Astrocyte (in vitro differentiated cells and primary cell): ENCODE measurements around the gene COX8C. TPM values are rescaled to one million over a fixed set of nuclear protein-coding genes. Genes with fewer than 3 reads are reported as not detected.

Experiments used
- DNase-seq: peaks from one replicate; pipeline ENCODE4 v3.0.0-alpha.2; 2010; ENCODE audit warnings: low read depth
- FAIRE-seq: peaks from 2 replicates; lab custom pipeline; 2011; peaks lifted over from hg19 to GRCh38; lab: Jason Lieb, UNC
- H2AFZ ChIP-seq: 2 replicates; pipeline ENCODE4 v1.6.0; 2012; ENCODE audit warnings: low read depth, low read length, inconsistent platforms
- H3K27ac ChIP-seq: 2 replicates; pipeline ENCODE4 v1.5.1; 2011; ENCODE audit warnings: low read depth, low read length, inconsistent platforms
- H3K27me3 ChIP-seq: 2 replicates; pipeline ENCODE4 v1.6.0; 2011; ENCODE audit warnings: low read length, inconsistent platforms; ENCODE audit not compliant: insufficient read depth
- H3K36me3 ChIP-seq: 2 replicates; pipeline ENCODE4 v1.5.1; 2011; ENCODE audit warnings: low read length, inconsistent platforms; ENCODE audit not compliant: insufficient read depth
- H3K4me1 ChIP-seq: 2 replicates; pipeline ENCODE4 v1.5.1; 2011; ENCODE audit warnings: low read length, inconsistent platforms; ENCODE audit not compliant: insufficient read depth
- H3K4me2 ChIP-seq: 2 replicates; pipeline ENCODE4 v1.6.0; 2012; ENCODE audit warnings: low read length, inconsistent platforms
- H3K4me3 ChIP-seq: 2 replicates; pipeline ENCODE4 v1.5.1; 2011; ENCODE audit warnings: low read depth, mild to moderate bottlenecking, low read length, inconsistent platforms; ENCODE audit not compliant: insufficient read depth
- H3K79me2 ChIP-seq: 2 replicates; pipeline ENCODE4 v1.6.0; 2012; ENCODE audit warnings: mild to moderate bottlenecking, low read length, inconsistent platforms; ENCODE audit not compliant: insufficient read depth
- H3K9ac ChIP-seq: 2 replicates; pipeline ENCODE4 v1.6.0; 2012; ENCODE audit warnings: mild to moderate bottlenecking, low read length, inconsistent platforms
- H3K9me3 ChIP-seq: 2 replicates; pipeline ENCODE4 v1.5.1; 2012; ENCODE audit warnings: low read depth, mild to moderate bottlenecking, low read length, inconsistent platforms; ENCODE audit not compliant: insufficient read depth
- H4K20me1 ChIP-seq: 2 replicates; pipeline ENCODE4 v1.6.0; 2012; ENCODE audit warnings: low read length, inconsistent platforms; ENCODE audit not compliant: insufficient read depth
- H3K27ac Mint-ChIP-seq: one replicate; pipeline ENCODE4 v1.8.0; 2021; ENCODE audit warnings: mild to moderate bottlenecking, mixed read lengths; ENCODE audit not compliant: unreplicated experiment
- H3K27me3 Mint-ChIP-seq: one replicate; pipeline ENCODE4 v1.8.0; 2021; ENCODE audit warnings: low read depth, mixed read lengths; ENCODE audit not compliant: unreplicated experiment
- H3K36me3 Mint-ChIP-seq: one replicate; pipeline ENCODE4 v1.8.0; 2021; ENCODE audit warnings: low read depth, mixed read lengths; ENCODE audit not compliant: unreplicated experiment
- H3K4me1 Mint-ChIP-seq: one replicate; pipeline ENCODE4 v1.8.0; 2021; ENCODE audit warnings: low read depth, mixed read lengths; ENCODE audit not compliant: unreplicated experiment
- H3K4me3 Mint-ChIP-seq: one replicate; pipeline ENCODE4 v1.8.0; 2021; ENCODE audit warnings: mild to moderate bottlenecking, moderate library complexity, mixed read lengths; ENCODE audit not compliant: unreplicated experiment
- H3K9me3 Mint-ChIP-seq: one replicate; pipeline ENCODE4 v1.8.0; 2021; ENCODE audit warnings: mild to moderate bottlenecking, mixed read lengths; ENCODE audit not compliant: unreplicated experiment
- EZH2 ChIP-seq: IDR thresholded peaks from 2 replicates; pipeline ENCODE4 v1.6.1; 2012; ENCODE audit warnings: mild to moderate bottlenecking, low read length, inconsistent platforms; ENCODE audit not compliant: insufficient read depth
- total RNA-seq: library from RNA; stranded (reverse); gene quantifications from 2 replicates; pipeline ENCODE4 v1.2.1, GENCODE V29; 2021
- TF ChIP-seq, protein P1 (sequence below): IDR thresholded peaks from 2 replicates; pipeline ENCODE4 v1.5.1; 2011; ENCODE audit warnings: low read depth, mild to moderate bottlenecking, inconsistent platforms, low read length, moderate library complexity; ENCODE audit not compliant: insufficient read depth

The COX8C gene
- total RNA-seq, 1 donor from 2014 or later: not detected

- Histone ChIP-seq H3K36me3 (no peaks in the 10 kb centered on the region), H2AFZ (no peak overlapping the region), H3K9me3 (no peaks in the 10 kb centered on the region), H3K27me3 (no peaks in the 10 kb centered on the region), H3K4me1 (peaks cover 19% of the 10 kb centered on the region), H3K4me2 (no peak overlapping the region), H3K9ac (no peak overlapping the region), H3K79me2 (peaks cover 94% of the 10 kb centered on the region), H3K27ac (no peak overlapping the region), H3K4me3 (no peak overlapping the region), H4K20me1 (peaks cover 85% of the 10 kb centered on the region)
- Mint-ChIP-seq H3K27ac (peak overlapping the region; percentile 9), H3K36me3 (peaks cover 2% of the 10 kb centered on the region), H3K27me3 (no peaks in the 10 kb centered on the region), H3K9me3 (no peaks in the 10 kb centered on the region), H3K4me1 (peaks cover 41% of the 10 kb centered on the region), H3K4me3 (no peak overlapping the region)
- TF ChIP-seq, protein P1, sequence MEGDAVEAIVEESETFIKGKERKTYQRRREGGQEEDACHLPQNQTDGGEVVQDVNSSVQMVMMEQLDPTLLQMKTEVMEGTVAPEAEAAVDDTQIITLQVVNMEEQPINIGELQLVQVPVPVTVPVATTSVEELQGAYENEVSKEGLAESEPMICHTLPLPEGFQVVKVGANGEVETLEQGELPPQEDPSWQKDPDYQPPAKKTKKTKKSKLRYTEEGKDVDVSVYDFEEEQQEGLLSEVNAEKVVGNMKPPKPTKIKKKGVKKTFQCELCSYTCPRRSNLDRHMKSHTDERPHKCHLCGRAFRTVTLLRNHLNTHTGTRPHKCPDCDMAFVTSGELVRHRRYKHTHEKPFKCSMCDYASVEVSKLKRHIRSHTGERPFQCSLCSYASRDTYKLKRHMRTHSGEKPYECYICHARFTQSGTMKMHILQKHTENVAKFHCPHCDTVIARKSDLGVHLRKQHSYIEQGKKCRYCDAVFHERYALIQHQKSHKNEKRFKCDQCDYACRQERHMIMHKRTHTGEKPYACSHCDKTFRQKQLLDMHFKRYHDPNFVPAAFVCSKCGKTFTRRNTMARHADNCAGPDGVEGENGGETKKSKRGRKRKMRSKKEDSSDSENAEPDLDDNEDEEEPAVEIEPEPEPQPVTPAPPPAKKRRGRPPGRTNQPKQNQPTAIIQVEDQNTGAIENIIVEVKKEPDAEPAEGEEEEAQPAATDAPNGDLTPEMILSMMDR: no peak
- TF ChIP-seq EZH2: no peak
- DNase-seq: peak; percentile 12
- FAIRE-seq: peak; percentile 49
Measured at GRCh38 chr14:93320489-93320888, 26.5 kb upstream of the COX8C start.

DNA sequence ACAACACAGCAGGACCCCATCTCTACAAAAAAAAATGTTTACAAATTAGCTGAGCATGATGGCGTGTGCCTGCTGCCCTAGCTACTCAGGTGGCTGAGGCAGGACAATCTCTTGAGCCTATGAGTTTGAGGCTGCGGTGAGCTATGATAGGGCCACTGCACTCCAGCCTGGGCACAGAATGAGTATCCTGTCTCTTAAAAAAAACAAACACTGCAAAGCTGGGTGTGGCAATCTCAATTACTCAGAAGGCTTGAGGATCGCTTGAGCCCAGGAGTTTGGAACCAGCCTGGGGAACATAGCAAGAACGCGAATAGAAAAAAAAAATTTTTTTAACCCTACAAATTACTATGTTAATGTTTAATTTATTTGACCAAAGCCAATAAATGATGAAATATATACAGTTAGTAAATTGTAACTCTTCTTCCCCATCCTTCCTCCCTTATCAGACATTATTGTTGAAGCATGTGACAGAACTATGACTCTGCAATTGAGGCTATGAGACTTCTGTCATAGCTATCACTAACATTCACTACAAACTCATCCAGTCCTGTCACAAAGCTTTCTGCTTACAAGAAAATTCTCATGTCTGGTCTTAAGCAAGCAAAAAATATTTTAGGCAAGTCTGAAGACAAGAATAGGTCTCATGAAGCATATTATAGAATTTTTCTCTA lies 23.9 kb upstream of the COX8C start:
- DNase-seq (no peak), FAIRE-seq (no peak)
- Histone ChIP-seq H4K20me1 (peaks cover 89% of the 10 kb centered on the region), H3K27ac (no peak overlapping the region), H3K9me3 (no peaks in the 10 kb centered on the region), H2AFZ (no peak overlapping the region), H3K27me3 (no peaks in the 10 kb centered on the region), H3K4me3 (no peak overlapping the region), H3K4me1 (peaks cover 11% of the 10 kb centered on the region), H3K9ac (no peak overlapping the region), H3K79me2 (peaks cover 96% of the 10 kb centered on the region), H3K36me3 (no peaks in the 10 kb centered on the region), H3K4me2 (no peak overlapping the region)
- H3K4me3 Mint-ChIP-seq: no peak overlapping the region
- no peaks in the 10 kb centered on the region for H3K27me3 Mint-ChIP-seq
- peaks cover 2% of the 10 kb centered on the region for H3K36me3 Mint-ChIP-seq
- no peak for TF ChIP-seq EZH2
- TF ChIP-seq, protein P1: no peak
- H3K4me1 Mint-ChIP-seq: peaks cover 28% of the 10 kb centered on the region
- no peak overlapping the region for H3K27ac Mint-ChIP-seq
- no peaks in the 10 kb centered on the region for H3K9me3 Mint-ChIP-seq

- H3K9me3 ChIP-seq: no peaks in the 10 kb centered on the region
- TF ChIP-seq EZH2: no peak
- TF ChIP-seq, protein P1: no peak
- H3K36me3 Mint-ChIP-seq: peaks cover 2% of the 10 kb centered on the region
- H3K79me2 ChIP-seq: peaks cover 99% of the 10 kb centered on the region
- H3K4me1 Mint-ChIP-seq: peaks cover 22% of the 10 kb centered on the region
- H3K36me3 ChIP-seq: no peaks in the 10 kb centered on the region
- no peak overlapping the region for H3K4me3 Mint-ChIP-seq
- H3K27me3 Mint-ChIP-seq: no peaks in the 10 kb centered on the region
- H2AFZ ChIP-seq: no peak overlapping the region
- no peak overlapping the region for H3K27ac Mint-ChIP-seq
- H3K27me3 ChIP-seq: no peaks in the 10 kb centered on the region
- no peak overlapping the region for H3K9ac ChIP-seq
- FAIRE-seq: peak; percentile 64
- no peak overlapping the region for H3K4me2 ChIP-seq
- H3K4me1 ChIP-seq: peaks cover 4% of the 10 kb centered on the region
- H4K20me1 ChIP-seq: peaks cover 89% of the 10 kb centered on the region
- H3K27ac ChIP-seq: no peak overlapping the region
- no peak for DNase-seq
- H3K9me3 Mint-ChIP-seq: no peaks in the 10 kb centered on the region
- H3K4me3 ChIP-seq: no peak overlapping the region
Measured at GRCh38 chr14:93323600-93324174, 23.3 kb upstream of the COX8C start.
